Measurements from ENCODE around the gene ALX4.

Gene ALX4

GRCh38 chr11:44309478-44310205 lies at the start of gene ALX4:
ALX4 (minus strand) TSS chr11:44310139; CDS start chr11:44310062, 77 bp downstream.
- no peak for DNase-seq (ENCODE audit: low read depth)

- no peak for DNase-seq (ENCODE audit: low read depth)
Observed at GRCh38 chr11:44359162-44359561, 49.2 kb upstream of the ALX4 start.

GRCh38 chr11:44358713-44359112 lies 48.8 kb upstream of the ALX4 start:
- DNase-seq (ENCODE audit: low read depth), result no peak

- DNase-seq (ENCODE audit: low read depth), result no peak
Observed at GRCh38 chr11:44357711-44358110, 47.8 kb upstream of the ALX4 start.

- DNase-seq (ENCODE audit: low read depth), result no peak
Observed at GRCh38 chr11:44356351-44356750, 46.4 kb upstream of the ALX4 start.

GRCh38 chr11:44351898-44352498 lies 42.1 kb upstream of the ALX4 start:
- no peak for DNase-seq (ENCODE audit: low read depth)

- DNase-seq (ENCODE audit: low read depth), result no peak
Observed at GRCh38 chr11:44351006-44351660, 41.2 kb upstream of the ALX4 start.

- no peak for DNase-seq (ENCODE audit: low read depth)
Observed at GRCh38 chr11:44349328-44349727, 39.4 kb upstream of the ALX4 start.

GRCh38 chr11:44348721-44349120 lies 38.8 kb upstream of the ALX4 start:
- DNase-seq (ENCODE audit: low read depth), result no peak

- DNase-seq (ENCODE audit: low read depth), result no peak
Observed at GRCh38 chr11:44348114-44348513, 38.2 kb upstream of the ALX4 start.

- DNase-seq (ENCODE audit: low read depth), result no peak
Observed at GRCh38 chr11:44347538-44347937, 37.6 kb upstream of the ALX4 start.

GRCh38 chr11:44346983-44347382 lies 37.0 kb upstream of the ALX4 start:
- no peak for DNase-seq (ENCODE audit: low read depth)

- no peak for DNase-seq (ENCODE audit: low read depth)
Observed at GRCh38 chr11:44345781-44346180, 35.8 kb upstream of the ALX4 start.

GRCh38 chr11:44344921-44345320 lies 35.0 kb upstream of the ALX4 start:
- no peak for DNase-seq (ENCODE audit: low read depth)

GRCh38 chr11:44344423-44344820 lies 34.5 kb upstream of the ALX4 start:
- DNase-seq (ENCODE audit: low read depth), result no peak

- DNase-seq (ENCODE audit: low read depth), result no peak
Observed at GRCh38 chr11:44343778-44344422, 34.0 kb upstream of the ALX4 start.

- no peak for DNase-seq (ENCODE audit: low read depth)
Observed at GRCh38 chr11:44342616-44343015, 32.7 kb upstream of the ALX4 start.

GRCh38 chr11:44340656-44341055 lies 30.7 kb upstream of the ALX4 start:
- no peak for DNase-seq (ENCODE audit: low read depth)

- no peak for DNase-seq (ENCODE audit: low read depth)
Observed at GRCh38 chr11:44339530-44339883, 29.6 kb upstream of the ALX4 start.

- DNase-seq (ENCODE audit: low read depth), result no peak
Observed at GRCh38 chr11:44338698-44339529, 29.0 kb upstream of the ALX4 start.

GRCh38 chr11:44338026-44338425 lies 28.1 kb upstream of the ALX4 start:
- no peak for DNase-seq (ENCODE audit: low read depth)

- DNase-seq (ENCODE audit: low read depth), result no peak
Observed at GRCh38 chr11:44335919-44336318, 26.0 kb upstream of the ALX4 start.
